Rectal smooth muscle tissue (tissue), 1 donor: ENCODE measurements around the gene B3GALT2.

ENCODE experiments used
- H3K27ac ChIP-seq: one replicate; pipeline ENCODE4 v1.7.0; 2013; ENCODE audit warnings: low read depth, low read length, inconsistent platforms
- H3K27me3 ChIP-seq: one replicate; pipeline ENCODE4 v1.7.0; 2013; ENCODE audit warnings: low read length; ENCODE audit not compliant: control insufficient read depth, insufficient read depth
- H3K36me3 ChIP-seq: one replicate; pipeline ENCODE4 v1.7.0; 2013; ENCODE audit warnings: low read length; ENCODE audit not compliant: control insufficient read depth, insufficient read depth
- H3K4me1 ChIP-seq: one replicate; pipeline ENCODE4 v1.7.0; 2013; ENCODE audit warnings: low read length; ENCODE audit not compliant: control insufficient read depth, insufficient read depth
- H3K4me3 ChIP-seq: one replicate; pipeline ENCODE4 v1.7.0; 2013; ENCODE audit warnings: low read length
- H3K9ac ChIP-seq: one replicate; pipeline ENCODE4 v1.7.0; 2013; ENCODE audit warnings: low read length

B3GALT2 gene

DNA sequence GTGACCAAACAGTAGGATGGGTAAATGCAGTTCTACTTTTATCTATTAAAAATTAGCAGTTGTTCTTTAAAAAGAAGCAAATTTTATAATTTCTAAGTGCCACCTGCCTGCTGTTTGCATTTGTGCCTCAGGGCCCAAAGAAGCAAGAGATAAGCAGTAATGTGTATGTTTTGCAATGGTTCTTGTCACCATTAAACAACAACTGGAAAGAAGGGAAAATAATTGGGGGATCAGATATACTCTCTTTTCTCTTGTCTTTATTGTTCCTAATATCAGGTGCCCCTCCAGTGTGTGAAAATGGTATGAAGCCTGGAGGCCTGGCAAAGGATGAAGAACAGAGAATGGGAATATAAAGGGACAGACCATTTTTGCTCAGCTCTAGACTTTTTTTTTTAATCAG is 9.6 kb downstream of the B3GALT2 start:
- H3K36me3 ChIP-seq, result no peaks in the 10 kb centered on the region
- H3K27ac ChIP-seq, result no peak overlapping the region
- no peaks in the 10 kb centered on the region for H3K27me3 ChIP-seq
- no peak overlapping the region for H3K4me3 ChIP-seq
- H3K4me1 ChIP-seq, result peaks cover 3% of the 10 kb centered on the region
- no peak overlapping the region for H3K9ac ChIP-seq

DNA sequence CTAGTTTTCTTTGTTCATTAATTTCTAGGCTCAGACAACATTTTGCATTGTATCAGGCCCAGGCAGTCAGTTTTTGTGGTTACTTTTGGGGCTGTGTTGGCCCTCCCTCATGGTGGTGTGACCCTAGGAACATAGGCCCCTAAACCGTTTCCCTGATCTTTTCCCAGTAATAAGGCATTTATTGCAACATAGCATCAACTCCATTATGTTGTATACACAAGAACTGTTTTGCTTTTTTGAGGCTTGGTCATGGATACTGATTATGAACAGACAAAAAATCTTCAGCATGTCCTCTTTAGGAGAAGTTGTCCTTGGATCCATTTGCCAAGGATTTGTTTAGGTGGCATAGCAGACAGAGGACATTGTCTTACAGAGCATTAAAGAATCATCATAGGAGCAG is 10.3 kb downstream of the B3GALT2 start:
- Histone ChIP-seq H3K9ac (no peak overlapping the region), H3K4me1 (no peaks in the 10 kb centered on the region), H3K36me3 (no peaks in the 10 kb centered on the region), H3K4me3 (no peak overlapping the region), H3K27me3 (no peaks in the 10 kb centered on the region), H3K27ac (no peak overlapping the region)

DNA sequence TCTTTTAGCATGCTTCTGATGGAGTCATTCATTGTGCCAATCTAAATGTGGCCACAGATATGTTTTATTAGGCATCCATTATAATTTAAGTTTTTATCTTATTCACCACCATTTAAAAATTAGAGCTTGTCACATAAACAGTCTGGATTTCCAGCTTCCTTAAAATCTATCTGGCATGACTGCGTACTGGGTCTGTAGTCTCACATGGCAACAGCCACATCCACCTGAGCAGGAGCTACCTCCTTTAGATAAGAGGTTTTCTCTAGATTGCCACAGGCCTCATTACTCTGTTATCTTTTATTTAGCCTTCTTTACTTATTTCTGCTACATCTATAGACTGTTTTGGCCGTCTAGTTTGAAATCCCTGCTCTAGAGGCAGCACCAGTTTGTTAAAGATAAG is 29.1 kb downstream of the B3GALT2 start:
- Histone ChIP-seq H3K36me3 (peaks cover 5% of the 10 kb centered on the region), H3K4me3 (no peak overlapping the region), H3K4me1 (peaks cover 3% of the 10 kb centered on the region), H3K27me3 (no peaks in the 10 kb centered on the region), H3K9ac (no peak overlapping the region), H3K27ac (no peak overlapping the region)

DNA sequence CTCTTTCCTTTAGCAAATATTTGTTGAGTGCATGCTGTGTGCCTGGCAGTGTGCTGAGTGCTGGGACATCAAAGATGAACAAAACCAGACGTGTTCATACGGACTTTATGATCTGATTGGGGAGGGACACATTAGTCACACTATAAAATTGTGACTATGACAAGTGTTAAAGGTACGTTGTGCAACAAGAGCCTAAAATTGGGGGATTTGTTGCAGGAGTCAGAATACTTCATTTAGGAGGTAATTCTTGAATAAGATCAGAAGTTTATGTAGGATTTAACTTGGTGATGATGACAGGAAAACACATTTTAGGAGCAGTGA is 29.6 kb downstream of the B3GALT2 start:
- no peaks in the 10 kb centered on the region for H3K27me3 ChIP-seq
- no peak overlapping the region for H3K27ac ChIP-seq
- H3K36me3 ChIP-seq, result peaks cover 5% of the 10 kb centered on the region
- no peak overlapping the region for H3K9ac ChIP-seq
- no peak overlapping the region for H3K4me3 ChIP-seq
- H3K4me1 ChIP-seq, result peaks cover 3% of the 10 kb centered on the region

DNA sequence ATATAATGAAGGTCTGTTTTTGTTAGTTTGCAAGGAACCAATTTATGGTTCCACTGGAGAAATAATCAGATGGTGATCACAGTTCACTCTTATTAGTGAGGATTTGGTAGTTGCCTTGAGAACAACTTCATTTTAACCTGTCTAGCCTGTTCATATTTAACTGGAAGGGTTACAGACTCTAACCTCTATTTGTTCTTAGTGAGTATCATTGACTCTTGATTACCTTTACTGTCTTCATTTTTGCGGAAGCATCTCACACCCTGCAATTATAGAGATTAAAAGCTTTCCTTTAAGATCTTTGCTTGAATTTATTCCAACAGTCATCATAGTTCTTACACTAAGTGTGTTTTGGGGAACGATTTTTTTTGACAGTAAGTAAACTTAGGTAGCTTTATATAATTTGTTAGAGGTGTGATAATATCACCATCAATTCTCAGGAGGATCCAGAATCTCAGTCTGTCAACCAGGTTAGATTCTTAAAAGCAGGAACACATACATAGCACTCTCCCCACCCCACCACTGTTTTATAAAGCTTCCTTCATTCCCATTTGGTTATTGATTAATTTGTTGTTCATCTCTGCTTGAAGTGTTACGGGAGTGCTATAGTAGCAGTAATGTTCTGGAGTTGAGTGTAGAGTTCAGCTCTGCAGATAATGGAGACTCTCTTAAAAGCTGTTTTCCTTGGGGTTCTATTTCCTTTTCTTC is 30.1 kb downstream of the B3GALT2 start:
- Histone ChIP-seq H3K4me3 (no peak overlapping the region), H3K27me3 (no peaks in the 10 kb centered on the region), H3K27ac (no peak overlapping the region), H3K4me1 (peaks cover 3% of the 10 kb centered on the region), H3K36me3 (peaks cover 5% of the 10 kb centered on the region), H3K9ac (no peak overlapping the region)

DNA sequence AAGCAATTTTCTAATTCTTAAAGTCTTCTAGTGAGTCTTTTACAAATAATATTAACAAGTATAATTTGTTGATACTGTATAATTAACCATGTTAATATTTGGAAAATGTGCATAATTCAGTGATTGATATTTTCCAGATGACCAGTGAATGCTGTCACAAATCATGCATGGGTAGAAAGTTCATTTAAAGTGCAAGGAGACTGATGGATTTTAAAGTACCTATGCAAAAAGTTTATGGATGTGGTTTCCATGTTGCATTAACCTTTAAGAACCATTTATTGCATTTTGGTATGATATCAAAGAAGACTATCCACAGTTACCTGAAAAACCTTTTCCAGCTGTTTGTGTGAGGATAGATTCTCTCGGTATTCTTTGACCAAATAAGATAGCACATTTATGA is 41.4 kb downstream of the B3GALT2 start:
- Histone ChIP-seq H3K9ac (no peak overlapping the region), H3K36me3 (peaks cover 5% of the 10 kb centered on the region)

DNA sequence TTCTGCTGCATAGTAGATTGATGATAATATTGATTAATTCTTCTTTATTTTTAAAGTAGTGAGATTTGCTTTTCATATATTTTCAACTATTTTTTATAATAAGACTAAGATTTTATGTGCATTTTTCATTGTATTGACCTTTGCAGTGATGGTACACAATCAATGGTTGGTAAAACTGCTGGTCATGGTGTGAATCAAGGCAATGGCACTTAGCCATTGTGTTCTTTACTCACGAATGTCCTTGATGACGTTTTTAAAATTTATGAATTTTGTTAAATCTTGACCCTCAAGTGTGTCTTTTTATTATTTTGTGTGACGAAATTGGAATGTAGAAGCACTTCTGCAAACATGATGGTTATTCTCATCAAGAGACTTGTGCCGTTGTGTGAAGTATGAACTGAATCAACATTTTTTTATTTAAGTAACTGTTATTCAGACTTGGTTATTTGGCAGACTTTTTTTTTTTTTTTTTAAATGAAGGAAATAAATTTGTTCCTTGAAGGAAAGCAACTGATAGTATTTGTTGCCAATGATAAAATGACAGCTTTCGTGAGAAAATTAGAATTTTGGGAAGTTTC is 42.0 kb downstream of the B3GALT2 start:
- Histone ChIP-seq H3K36me3 (peaks cover 11% of the 10 kb centered on the region), H3K27ac (no peak overlapping the region), H3K27me3 (no peaks in the 10 kb centered on the region), H3K4me1 (no peaks in the 10 kb centered on the region), H3K9ac (no peak overlapping the region), H3K4me3 (no peak overlapping the region)

More for the DNA sequence above, 41.4 kb downstream of the B3GALT2 start:
- Histone ChIP-seq H3K4me3 (no peak overlapping the region), H3K27me3 (no peaks in the 10 kb centered on the region), H3K27ac (no peak overlapping the region), H3K4me1 (no peaks in the 10 kb centered on the region)

DNA sequence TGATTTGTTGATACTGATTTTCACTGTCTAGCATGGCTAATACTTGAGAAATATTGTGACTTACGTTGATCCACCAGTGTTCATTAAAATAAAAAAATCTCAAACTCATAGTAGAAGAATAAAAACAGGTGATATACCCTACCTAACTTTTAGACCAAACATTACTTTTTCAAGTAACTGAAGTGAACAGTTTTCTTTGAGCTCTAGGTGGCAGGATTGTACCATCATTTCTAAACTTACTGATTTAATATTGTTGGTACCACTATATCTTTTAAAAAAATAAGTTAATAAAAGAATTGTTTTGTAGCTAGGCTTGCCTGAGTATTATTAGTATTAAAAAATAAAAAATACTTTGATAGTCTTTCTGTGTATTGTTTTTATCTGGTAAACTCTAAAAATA is 43.1 kb downstream of the B3GALT2 start:
- Histone ChIP-seq H3K36me3 (peaks cover 14% of the 10 kb centered on the region), H3K4me3 (no peak overlapping the region)

DNA sequence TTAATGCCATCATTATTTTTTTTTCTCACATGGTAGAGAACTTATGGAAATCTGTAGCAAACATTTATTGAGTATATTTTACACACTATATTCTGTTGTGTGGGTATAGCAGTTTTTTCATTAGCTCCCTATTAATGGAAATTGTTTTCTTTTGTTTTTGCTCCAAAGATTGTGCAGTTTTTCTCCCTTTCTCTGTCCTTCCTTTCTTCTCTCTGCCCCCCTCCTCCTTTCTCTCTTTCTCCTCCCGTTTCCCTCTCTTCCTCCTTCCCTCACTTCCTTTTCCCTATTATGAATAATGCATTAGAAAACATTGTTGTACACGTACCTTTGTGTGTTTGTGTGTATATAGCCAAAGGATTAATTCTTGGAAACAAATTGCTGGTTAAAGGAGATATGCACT is 44.0 kb downstream of the B3GALT2 start:
- no peak overlapping the region for H3K4me3 ChIP-seq
- H3K9ac ChIP-seq, result no peak overlapping the region
- H3K27me3 ChIP-seq, result no peaks in the 10 kb centered on the region
- no peaks in the 10 kb centered on the region for H3K4me1 ChIP-seq
- H3K36me3 ChIP-seq, result peaks cover 9% of the 10 kb centered on the region
- H3K27ac ChIP-seq, result no peak overlapping the region

More for the DNA sequence above, 43.1 kb downstream of the B3GALT2 start:
- H3K27ac ChIP-seq, result no peak overlapping the region
- no peaks in the 10 kb centered on the region for H3K4me1 ChIP-seq
- H3K27me3 ChIP-seq, result no peaks in the 10 kb centered on the region
- H3K9ac ChIP-seq, result no peak overlapping the region

DNA sequence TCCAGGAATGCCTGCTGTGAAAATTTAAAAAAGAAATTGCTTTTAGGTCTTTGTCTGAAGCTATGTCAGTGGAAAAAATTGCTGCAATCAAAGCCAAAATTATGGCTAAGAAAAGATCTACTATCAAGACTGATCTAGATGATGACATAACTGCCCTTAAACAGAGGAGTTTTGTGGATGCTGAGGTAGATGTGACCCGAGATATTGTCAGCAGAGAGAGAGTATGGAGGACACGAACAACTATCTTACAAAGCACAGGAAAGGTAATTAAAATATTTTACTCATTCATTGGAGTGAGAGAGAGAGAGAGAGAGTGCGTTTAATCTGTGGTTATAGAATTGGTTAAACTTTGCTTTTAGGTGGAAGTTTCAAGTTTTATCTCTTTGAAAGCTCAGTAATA is 44.6 kb downstream of the B3GALT2 start:
- Histone ChIP-seq H3K27ac (no peak overlapping the region), H3K4me3 (no peak overlapping the region), H3K9ac (no peak overlapping the region), H3K4me1 (no peaks in the 10 kb centered on the region), H3K36me3 (peaks cover 9% of the 10 kb centered on the region), H3K27me3 (no peaks in the 10 kb centered on the region)

DNA sequence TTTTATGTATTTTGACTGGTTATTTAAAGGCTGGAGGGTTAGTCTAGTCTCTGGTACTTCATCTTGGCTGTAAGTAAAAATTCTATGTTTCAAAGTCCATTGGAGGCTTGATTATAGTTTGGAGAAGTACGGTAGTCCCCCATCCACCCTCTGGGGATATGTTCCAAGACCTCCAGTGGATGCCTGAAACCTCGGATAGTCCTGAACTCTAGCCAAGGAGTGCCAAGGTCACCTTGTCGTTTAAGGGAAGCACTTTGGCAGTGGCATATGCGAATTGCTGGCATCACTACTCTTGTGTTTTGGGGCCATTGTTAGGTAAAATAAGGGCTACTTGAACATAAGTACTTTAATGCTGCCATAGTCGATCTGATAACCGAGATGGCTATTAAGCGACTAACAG is 46.2 kb downstream of the B3GALT2 start:
- H3K9ac ChIP-seq, result no peak overlapping the region
- no peak overlapping the region for H3K4me3 ChIP-seq
- H3K27ac ChIP-seq, result no peak overlapping the region
- H3K27me3 ChIP-seq, result no peaks in the 10 kb centered on the region
- no peaks in the 10 kb centered on the region for H3K4me1 ChIP-seq
- peaks cover 9% of the 10 kb centered on the region for H3K36me3 ChIP-seq

DNA sequence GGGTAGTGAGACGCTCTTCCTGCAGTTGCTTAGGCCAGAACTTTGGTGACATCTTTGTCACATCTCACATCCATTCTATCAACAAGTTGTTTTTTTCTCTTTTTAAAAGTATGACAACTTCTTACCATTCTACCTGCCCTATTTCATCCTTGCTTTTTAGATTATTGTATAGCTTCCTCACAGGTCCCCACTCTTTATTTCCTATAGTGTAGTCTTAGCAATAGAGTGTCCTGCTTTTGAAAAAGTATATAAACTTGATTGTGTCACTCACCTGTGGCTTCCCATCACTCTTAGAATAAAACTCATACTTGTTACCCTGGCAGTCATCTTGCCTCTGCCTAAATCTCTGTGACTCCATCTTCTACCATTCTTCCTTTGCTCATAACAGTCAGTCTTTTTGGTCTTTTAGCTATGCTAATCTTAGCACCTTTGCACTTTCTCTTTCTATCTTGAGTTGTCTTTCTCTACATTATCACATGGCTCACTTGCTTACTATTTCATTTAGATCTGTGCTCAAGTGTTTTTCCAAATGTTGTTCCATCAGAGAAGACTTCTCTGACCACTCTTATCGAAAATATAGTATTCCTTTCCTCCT is 55.0 kb downstream of the B3GALT2 start:
- no peak overlapping the region for H3K9ac ChIP-seq
- no peaks in the 10 kb centered on the region for H3K4me1 ChIP-seq
- H3K36me3 ChIP-seq, result peaks cover 6% of the 10 kb centered on the region

More for the DNA sequence above, 55.0 kb downstream of the B3GALT2 start:
- H3K27ac ChIP-seq, result no peak overlapping the region
- no peaks in the 10 kb centered on the region for H3K27me3 ChIP-seq
- H3K4me3 ChIP-seq, result no peak overlapping the region
